Right atrium auricular region (tissue), 2 donors: ENCODE measurements around the gene ADGRL3. TPM values are rescaled to one million over a fixed set of nuclear protein-coding genes. Genes with fewer than 3 reads are reported as not detected.

Experiments
- DNase-seq: peaks from one replicate; pipeline ENCODE4 v3.0.0-alpha.2; 2019; ENCODE audit warnings: low spot score
- H3K27ac ChIP-seq, 2 donors: fragments of 200-600 bp; sonication (generic); 1 replicate in 1 of 2; 2 replicates in 1 of 2; pipeline ENCODE4 v1.5.1; 2016 to 2019
- H3K27me3 ChIP-seq, 2 donors: fragments of 200-600 bp; sonication (generic); one replicate each; pipeline versions ENCODE4 v1.5.1 to v1.6.0; 2017 to 2019
- H3K36me3 ChIP-seq: fragments of 200-600 bp; sonication (generic); one replicate; pipeline ENCODE4 v1.5.1; 2016
- H3K4me1 ChIP-seq, 2 donors: fragments of 200-600 bp; sonication (generic); one replicate each; pipeline versions ENCODE4 v1.5.1 to v1.6.0; 2017 to 2019
- H3K4me3 ChIP-seq, 2 donors: fragments of 200-600 bp; sonication (generic); 1 replicate in 1 of 2; 2 replicates in 1 of 2; pipeline ENCODE4 v1.5.1; 2017 to 2019; ENCODE audit warnings: mild to moderate bottlenecking in 1 of 2, moderate library complexity in 1 of 2
- H3K9me3 ChIP-seq, 2 donors: fragments of 200-600 bp; sonication (generic); one replicate each; pipeline ENCODE4 v1.5.1; 2019
- CTCF ChIP-seq, 2 donors: fragments of 200-600 bp; sonication (generic); IDR thresholded peaks; one replicate each; pipeline ENCODE4 v1.5.1; 2019; ENCODE audit warnings: antibody characterized with exemption in 2 of 2
- total RNA-seq, 2 donors: library from RNA; depleted of rRNA; stranded (reverse); fragments of >200 nt; gene quantifications; one replicate each; pipeline ENCODE4 v1.1.0, GENCODE V29; 2016

ADGRL3 gene
- total RNA-seq, 2 donors from 2014 or later, result 0.86 to 1.9 TPM

DNA sequence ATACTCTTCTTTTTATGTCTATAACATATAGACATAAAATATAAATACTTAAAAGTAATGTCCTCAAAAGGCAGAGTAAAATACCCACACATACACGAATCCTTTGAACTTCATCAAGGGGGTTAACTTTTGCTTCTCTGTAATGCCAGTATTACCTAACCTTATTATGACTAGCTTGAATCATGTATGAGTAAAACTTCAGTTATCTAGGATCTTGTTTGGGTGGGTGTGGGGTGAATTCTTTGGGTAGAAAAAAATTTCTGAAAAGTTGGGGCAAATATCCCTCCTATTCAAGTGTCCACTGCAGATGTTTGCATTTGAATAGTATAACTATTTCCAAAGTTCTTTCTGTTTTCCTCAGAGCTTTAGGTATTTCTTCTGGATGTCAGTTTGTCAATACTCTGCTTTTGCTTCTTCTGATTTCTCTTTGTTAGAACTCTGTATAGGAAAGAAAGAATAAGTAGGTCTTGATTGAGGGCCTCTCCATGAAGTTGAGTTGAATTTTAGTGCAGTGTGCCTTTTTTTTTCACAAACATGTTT is 173.8 kb downstream of the ADGRL3 start:
- Histone ChIP-seq H3K4me3 (no peak overlapping the region), H3K9me3 (no peaks in the 10 kb centered on the region), H3K27me3 (no peaks in the 10 kb centered on the region), H3K4me1 (peaks cover 0 to 8% of the 10 kb centered on the region in 2 donors), H3K27ac (no peak overlapping the region), H3K36me3 (no peaks in the 10 kb centered on the region)
- no peak for TF ChIP-seq CTCF (IDR thresholded peaks at IDR 0.05)
- DNase-seq, result no peak

GRCh38 chr4:61374447-61374891 is 174.3 kb downstream of the ADGRL3 start:
- no peaks in the 10 kb centered on the region for H3K9me3 ChIP-seq
- H3K36me3 ChIP-seq, result no peaks in the 10 kb centered on the region
- DNase-seq, result no peak
- no peak overlapping the region for H3K4me3 ChIP-seq
- peaks cover 0 to 8% of the 10 kb centered on the region in 2 donors for H3K4me1 ChIP-seq
- no peak overlapping the region for H3K27ac ChIP-seq
- H3K27me3 ChIP-seq, result no peaks in the 10 kb centered on the region
- no peak for TF ChIP-seq CTCF (IDR thresholded peaks at IDR 0.05)

DNA sequence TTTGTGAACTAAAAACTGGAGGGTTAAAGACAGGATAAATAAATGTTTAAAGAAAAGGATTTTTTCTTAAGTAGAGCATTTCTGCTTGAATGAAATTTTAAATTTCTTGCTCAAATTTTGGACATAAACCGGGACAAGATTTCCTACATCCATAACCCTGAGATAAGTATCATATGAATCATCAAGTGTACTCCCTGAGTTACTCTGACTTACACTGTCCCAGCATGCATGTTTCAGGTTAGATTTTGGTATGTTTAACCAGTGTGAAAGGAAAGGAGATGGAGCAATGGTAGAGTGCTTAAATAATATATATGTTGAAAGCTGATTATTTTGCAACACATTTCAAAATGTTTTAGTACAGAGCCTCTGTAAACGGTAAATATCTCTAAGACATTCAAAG is 175.2 kb downstream of the ADGRL3 start:
- DNase-seq, result no peak
- no peak for TF ChIP-seq CTCF (IDR thresholded peaks at IDR 0.05)
- Histone ChIP-seq H3K27me3 (no peaks in the 10 kb centered on the region), H3K4me1 (peaks cover 0 to 8% of the 10 kb centered on the region in 2 donors), H3K27ac (no peak overlapping the region), H3K36me3 (no peaks in the 10 kb centered on the region), H3K4me3 (no peak overlapping the region), H3K9me3 (no peaks in the 10 kb centered on the region)

DNA sequence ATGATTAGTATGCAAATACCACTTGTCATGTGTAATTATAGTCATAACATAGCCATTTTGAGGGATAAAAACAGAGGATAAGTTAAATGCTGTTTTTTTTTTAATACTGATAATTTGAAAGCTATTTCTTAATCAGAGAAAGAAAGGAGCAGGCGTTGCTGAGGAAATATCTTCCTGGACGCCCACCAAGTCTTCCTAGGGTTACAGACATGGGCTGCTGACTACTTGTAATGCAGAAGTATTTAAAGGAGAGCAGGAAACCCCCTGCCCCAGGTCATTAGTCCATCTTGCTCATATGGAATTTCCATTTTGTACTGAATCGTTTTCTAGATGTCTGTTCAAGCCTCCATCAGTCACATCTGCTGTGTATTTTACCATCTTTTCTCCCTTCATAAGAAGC is 176.2 kb downstream of the ADGRL3 start:
- Histone ChIP-seq H3K27ac (no peak overlapping the region), H3K4me1 (peaks cover 0 to 8% of the 10 kb centered on the region in 2 donors), H3K4me3 (no peak overlapping the region), H3K36me3 (no peaks in the 10 kb centered on the region), H3K27me3 (no peaks in the 10 kb centered on the region), H3K9me3 (no peaks in the 10 kb centered on the region)
- no peak for TF ChIP-seq CTCF (IDR thresholded peaks at IDR 0.05)
- no peak for DNase-seq

GRCh38 chr4:61379406-61379805 is 179.3 kb downstream of the ADGRL3 start:
- Histone ChIP-seq H3K9me3 (no peaks in the 10 kb centered on the region), H3K36me3 (no peaks in the 10 kb centered on the region), H3K27me3 (no peaks in the 10 kb centered on the region), H3K4me1 (peaks cover 0 to 6% of the 10 kb centered on the region in 2 donors), H3K27ac (no peak overlapping the region), H3K4me3 (no peak overlapping the region)
- TF ChIP-seq CTCF (IDR thresholded peaks at IDR 0.05), result no peak
- no peak for DNase-seq

DNA sequence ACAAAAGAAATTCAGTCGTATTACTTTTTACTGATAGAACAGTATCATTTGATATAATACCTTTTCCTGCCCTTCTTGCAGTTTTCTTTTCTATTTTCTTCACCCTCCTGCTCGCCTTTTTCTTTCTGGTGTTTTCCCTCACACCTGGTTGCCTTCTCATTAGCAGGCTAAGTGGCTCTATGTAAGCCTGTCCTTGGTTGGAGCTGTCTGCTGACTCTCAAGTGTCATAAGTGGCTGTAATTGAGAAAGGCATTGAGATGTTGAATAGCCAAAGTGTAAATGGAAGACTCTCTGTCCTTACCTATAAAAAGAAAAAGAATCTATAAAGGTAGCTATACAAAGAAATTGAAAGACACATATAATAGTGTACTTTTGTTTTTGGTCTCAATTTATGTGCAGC is 180.7 kb downstream of the ADGRL3 start:
- no peak for TF ChIP-seq CTCF (IDR thresholded peaks at IDR 0.05)
- Histone ChIP-seq H3K27me3 (no peaks in the 10 kb centered on the region), H3K4me1 (no peaks in the 10 kb centered on the region), H3K36me3 (no peaks in the 10 kb centered on the region), H3K4me3 (no peak overlapping the region), H3K27ac (no peak overlapping the region), H3K9me3 (no peaks in the 10 kb centered on the region)
- DNase-seq, result no peak
